GM18907 (cell line): ENCODE results near the gene ARL8B.
A peak's percentile ranks its signal among the peaks of the same experiment; 100 is the strongest.
"Not testable (repeated sequence)": the region's sequence is repeated elsewhere in the genome, so short reads cannot be mapped to it uniquely, and the experiment has no call there.

Source experiments
- ATAC-seq: cut with Tn5 transposase; IDR thresholded peaks from one replicate; pipeline ENCODE4 v1.9.1; 2021; ENCODE audit warnings: mild to moderate bottlenecking, moderate library complexity; ENCODE audit not compliant: unreplicated experiment

ARL8B gene

DNA sequence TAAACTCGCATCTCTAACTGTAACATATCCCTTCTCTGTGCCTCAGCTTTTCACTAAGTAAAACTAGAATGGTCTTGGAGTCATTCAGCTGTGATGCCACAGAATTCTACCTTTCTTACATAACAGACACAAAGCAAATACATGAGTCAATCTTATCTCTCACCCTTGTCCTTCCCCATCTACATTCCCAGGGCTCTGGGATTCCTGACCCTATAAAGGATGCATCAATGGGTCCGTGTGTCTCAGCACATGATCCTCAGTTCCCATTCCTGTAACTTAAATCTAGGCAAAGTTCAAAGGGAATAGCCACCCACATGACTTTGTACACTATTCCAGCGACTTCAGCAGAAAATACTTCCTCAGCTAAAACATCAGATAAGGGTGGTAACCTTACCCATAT, 11.8 kb upstream of the ARL8B start:
- ATAC-seq: no peak

DNA sequence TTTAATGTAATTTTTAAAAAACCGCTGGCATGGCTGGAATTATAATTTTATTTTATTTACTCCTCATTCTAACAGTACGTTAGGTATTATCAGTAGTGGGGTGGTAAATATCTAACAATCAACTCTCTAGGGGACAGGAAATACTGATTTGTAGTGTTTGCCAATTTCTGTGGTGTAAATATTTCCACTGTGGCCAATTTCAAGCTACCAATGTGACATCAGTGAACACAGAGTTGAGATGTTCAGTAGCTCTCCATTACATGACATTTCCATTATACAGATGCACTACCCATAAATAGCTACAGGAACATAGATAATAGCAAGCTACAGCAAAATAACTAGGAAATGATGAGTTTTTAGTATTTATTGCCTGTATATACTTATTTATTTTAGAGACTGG, 10.0 kb upstream of the ARL8B start:
- ATAC-seq: no peak

DNA sequence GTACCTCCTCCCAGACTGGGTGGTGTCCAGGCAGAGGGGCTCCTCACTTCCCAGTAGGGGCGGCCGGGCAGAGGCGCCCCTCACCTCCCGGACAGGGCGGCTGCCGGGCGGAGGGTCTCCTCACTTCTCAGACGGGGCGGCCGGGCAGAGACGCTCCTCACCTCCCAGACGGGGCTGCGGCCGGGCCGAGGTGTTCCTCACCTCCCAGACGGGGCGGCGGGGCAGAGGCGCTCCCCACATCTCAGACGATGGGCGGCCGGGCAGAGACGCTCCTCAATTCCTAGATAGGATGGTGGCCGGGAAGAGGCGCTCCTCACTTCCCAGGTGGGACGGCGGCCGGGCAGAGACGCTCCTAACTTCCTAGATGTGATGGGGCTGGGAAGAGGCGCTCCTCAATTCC, 8.4 kb upstream of the ARL8B start:
- ATAC-seq: not testable (repeated sequence)

DNA sequence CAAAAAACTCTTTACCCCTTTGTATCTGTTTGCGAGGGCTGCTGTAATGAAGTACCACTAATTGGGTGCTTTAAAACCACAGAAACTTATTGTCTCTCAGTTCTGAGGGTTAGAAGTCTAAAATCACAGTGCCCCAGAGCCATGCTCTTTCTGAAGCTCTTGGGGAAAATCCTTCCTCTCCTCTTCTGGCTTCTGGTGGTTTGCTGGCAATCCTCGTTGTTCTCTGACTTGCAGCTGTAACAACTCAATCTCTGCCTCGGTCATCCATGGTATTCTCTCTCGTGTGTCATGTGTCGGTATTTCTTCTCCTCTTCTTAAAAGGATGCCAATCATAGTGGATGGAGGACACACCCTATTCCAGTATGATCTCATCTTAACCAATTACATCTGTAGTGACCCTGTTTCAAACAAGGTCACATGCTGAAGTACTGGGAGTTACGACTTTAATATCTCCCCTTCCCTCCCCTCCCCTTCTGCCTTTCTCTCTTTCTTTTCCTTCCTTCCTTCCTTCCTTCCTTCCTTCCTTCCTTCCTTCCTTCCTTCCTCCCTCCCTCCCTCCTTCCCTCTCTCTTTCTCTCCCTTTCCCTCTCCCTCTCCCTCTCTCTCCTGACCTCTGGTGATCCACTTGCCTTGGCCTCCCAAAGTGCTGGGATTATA, 6.5 kb upstream of the ARL8B start:
- peak; percentile 54 for ATAC-seq

DNA sequence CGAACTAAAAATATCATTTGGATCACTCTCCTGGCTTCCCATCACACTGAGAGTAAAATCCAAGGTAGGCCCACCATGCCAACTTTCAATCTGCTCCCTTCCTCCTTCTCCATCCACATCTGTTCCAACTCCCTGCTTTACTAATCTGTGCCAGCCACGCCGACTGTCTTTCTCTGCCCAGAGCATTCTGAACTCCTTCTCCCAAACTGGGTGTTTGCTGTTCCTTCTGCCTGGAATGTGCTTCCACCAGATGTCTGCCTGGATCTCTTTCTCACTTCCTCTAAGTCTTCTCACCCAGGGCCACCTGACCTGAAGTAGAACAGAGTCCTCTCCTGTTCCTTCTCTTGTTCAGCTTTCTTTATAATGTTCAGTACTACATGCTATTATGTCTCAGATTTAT, 5.6 kb upstream of the ARL8B start:
- ATAC-seq: no peak

DNA sequence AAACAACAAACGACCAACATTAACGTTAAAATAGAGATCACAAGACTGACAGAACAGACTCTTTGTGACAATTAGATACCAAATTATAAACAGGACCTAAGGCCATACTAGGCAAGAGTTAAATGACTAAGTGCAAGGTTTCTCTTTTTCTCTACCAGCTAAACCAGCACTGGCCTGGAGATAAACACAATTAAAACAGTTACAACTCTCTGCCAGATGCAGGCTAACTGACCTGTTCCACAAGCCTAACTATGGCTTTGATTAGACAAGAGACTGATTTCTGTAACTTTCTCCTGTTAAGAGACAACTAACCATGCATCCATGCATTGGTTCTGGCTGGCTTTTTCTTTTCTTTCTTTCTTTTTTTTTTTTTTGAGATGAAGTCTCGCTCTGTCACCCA, 1.6 kb upstream of the ARL8B start:
- no peak for ATAC-seq

DNA sequence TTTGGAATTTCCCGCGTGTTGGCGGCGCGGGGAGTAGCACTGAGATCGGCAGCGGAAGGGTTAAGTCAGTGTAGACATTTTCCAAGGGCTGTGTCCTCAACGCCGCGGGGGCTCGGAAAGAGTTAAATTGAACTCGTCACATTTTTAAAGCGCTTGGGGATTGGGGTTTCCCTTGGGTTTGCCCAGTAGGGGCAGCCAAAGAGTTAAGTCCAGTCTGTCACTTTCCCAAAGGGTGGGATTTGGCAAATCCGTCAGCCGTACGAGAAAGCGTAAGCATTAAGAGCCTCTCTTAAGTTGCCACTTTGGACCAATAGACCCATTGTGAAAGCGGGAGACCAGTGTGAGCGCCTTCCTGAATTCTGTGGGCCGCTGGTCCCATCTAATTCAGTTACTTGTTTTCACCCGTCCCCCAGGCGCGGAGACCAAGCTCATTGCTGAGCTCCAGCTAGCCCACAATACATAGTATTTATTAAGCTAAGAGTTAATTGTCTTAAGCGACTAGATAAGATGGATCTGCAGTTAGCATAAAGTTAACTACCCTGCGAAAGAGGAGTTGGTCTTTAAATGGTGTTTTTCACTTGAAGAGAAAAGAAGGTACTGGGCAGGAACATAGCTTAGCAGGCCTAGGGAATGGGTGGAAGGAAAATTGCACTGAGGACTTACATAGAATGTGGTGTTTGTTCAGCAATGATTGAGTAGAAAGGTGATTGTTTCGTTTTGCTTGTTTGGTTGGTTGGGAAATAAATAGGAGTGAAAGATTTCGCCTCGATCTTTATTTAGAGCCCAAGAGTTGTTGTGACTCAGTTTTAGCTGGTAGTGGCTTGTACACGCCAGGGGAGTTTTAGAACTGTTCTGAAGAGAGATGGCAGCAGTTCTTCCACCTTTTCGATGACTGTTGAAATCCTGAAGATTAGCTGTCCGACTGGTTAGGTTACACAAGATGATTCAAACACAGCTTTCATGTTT, 932 bp downstream of the ARL8B start:
- peak; percentile 8 for ATAC-seq

DNA sequence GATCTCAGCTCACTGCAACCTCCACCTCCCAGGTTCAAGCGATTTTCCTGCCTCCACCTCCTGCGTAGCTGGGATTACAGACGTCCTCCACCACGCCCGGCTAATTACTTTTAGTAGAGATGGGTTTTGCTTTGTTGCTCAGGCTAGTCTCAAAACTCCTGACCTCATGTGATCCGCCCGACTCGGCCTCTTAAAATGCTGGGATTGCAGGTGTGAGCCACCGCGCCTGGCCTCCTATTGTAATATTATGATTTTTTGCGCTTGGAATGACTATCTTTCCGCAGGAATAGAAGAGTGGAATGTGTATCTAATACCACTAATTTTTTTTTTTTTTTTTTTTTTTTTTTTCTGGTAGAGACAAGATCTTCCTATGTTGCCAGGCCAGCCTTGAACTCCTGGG, 1.8 kb downstream of the ARL8B start:
- ATAC-seq: no peak

DNA sequence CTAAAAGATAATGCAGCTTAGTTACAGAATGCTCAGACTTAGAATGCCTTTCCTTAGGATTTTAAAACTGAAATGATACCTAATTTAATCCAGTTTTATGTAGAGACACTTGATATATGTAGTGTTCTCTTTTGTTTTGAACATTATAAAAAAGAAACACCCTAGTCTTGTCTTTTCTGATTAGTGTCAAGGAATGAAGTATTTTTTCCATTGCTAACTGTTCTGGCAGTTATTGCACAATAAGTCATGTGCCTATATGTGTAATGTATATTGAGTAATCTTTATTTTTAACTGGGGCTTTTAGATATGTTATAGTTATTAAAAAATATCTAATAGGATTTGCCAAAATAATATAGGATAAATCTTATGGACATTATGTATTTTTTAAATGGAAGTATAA, 4.5 kb downstream of the ARL8B start:
- no peak for ATAC-seq

DNA sequence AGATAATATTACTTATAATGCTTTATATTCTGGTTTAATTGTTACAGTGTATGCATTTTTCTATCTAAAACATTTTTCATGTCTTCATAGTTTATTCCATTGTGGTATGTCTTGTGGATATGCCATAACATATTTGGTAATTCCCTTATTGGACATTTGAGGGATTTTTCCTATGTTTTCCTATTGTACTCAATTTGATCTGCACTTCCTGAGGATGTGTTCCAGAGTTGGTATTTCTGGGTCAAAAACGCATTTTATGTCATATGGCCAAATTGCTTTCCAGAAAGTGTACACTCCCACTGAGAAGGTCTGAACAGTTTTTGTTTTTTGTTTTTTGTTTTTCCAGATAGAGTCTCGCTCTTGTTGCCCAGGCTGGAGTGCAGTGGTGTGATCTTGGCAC, 6.8 kb downstream of the ARL8B start:
- ATAC-seq: no peak

DNA sequence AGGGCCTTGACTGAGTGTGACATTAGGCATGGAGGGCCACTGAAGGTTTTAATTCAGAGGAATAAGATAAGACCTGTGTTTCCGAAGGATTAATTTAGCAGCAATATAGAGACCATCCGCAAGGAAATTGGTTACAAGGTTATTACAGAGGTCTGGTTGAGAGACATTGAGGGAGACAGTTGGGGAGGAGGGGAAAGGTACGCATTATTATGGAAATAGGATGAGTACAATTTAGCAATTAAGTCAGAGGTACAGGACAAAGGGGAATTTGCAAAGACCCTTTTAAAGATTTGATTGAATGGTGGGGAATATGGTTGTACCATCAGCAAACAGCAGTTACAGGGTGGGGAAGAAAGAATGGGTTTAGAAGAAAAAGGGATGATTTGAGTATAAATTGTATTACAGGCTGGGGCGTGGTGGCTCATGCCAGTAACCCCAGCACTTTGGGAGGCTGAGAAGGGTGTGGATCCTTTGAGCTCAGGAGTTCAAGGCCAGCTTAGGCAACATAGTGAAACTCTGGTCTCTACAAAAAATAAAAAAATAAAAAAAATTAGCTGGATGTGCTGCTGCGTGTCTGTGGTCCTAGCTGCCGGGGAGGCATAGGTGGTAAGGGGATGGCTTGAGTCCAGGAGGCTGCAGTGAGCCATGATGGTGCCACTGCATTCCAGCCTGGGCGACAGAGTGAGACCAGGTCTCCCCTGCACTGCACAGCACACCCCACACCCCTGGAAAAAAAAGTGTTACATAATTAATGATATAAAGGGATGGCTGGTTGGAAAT, 11.3 kb downstream of the ARL8B start:
- no peak for ATAC-seq

DNA sequence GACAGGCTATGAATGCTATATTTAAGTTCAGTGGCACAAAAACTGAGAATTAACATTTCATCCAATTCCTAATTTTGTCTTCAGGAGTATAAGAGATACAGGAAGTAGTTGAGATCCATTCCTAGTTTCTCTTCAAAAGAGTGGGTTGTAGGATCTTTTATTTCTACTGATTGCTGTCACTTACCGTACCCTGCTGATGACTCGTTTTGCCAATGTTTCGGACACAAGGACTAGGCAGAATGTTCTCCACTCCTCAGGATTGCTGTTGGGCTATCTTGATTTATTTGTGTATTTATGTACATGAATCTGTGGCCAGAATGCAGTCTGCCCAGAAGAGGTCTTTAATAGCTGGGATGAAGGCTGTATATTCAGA, 11.9 kb downstream of the ARL8B start:
- ATAC-seq: no peak

DNA sequence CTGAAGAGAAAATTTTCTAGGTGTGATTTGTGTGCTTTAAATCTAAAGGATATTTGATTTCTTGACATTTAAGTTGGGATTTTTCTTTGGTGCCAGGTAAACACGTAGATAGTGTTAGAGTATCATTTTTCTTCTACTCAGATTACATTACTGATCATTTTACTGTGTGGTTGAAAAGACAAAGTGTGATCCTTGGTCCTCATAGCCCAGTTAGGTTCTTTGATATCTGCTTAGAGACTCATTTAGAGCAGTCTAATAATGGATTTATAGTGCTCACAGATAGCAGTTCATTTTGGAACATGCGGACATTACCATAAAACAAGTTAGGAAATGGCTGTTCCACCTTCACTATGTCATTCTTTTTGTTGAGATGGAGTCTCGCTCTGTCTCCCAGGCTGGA, 12.4 kb downstream of the ARL8B start:
- ATAC-seq: no peak

DNA sequence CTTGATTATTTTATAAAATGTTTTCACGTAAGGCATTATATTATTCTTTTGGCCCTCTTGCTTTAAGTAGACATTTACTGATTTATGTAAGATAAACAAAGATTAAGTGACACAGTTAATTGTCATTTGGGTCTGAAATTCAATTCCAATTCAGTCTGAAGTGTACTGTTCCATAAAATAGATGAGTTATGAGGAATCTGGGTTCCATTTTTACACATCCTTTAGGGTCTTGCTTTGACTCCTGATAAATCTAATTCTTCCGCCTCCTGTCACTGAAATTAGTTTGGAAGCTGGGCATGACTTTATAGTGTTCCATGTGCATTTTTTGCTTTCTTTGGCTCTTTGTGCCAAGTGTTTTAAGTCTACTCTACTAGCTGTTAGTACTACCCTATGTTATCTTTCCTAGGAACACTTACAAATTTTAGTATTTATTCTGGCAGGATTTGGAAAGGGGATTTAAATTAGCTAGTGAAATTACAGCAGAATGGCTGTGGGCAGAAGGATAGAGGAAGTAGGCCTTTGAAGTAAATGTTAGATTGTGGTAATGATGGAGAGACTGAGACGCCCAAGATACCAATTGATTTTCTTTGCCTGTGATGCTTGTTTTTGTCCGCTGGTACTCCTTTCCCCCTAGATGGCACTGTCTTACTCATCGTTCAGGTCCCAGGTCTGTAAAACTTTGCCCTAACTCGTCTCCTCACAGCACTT, 14.3 kb downstream of the ARL8B start:
- peak; percentile 72 for ATAC-seq

DNA sequence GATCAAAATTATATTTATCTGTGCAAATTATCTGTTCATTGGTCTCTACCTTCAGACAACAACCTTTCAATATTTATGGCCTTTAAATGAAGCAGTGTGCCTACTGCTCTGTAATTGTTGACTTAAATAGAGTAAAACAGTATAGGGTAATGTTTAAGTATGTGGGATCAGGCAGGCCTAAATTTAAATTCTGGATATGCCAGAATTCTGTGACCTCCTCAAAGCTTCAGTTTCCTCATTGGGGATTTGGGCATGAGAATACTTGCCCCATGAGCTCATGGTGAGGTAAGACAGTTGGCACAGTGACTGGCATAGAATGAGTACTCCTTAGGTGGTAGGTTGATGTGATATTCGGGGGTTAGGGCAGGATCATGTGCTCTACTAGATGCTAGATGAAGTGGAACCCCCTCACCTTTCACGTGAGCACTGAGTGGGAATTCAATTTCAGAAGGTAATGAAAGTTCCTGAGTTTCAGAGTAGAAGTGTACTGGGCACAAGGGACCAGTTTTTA, 14.9 kb downstream of the ARL8B start:
- ATAC-seq: peak; percentile 38

DNA sequence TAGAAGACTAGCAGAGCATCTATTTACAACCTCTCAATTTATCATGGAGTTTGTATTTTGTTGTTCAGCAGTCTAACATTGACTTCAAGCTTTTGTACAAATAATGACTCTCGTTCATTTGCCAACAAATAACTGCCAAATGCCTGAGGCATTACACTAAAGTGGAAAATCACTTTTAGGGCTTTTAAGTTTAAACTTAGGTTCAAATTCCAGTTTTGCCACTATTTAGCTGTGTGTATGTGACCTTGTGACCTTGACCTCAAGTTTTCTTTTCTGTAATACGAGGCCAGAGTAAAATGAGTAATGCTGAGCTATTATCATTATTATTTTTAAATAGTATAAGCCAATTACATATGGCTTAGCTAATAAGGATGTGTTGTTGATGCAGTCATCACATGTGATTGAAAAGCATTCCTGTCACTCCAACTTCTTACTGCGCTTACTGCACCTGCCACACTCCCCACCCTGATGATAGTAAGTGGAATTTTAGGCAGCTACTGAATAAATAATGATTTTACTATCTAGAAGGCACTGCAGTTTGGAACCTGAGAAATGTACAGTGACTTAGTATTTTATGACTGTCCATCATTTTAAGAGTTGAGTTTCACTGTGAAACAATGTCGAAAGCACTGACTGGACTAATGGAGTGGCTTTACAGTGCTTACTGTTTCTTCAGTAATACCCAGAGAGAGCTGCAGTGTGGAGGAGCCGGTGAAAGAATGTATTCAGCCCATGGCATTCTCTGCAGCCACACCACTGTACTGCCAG, 16.3 kb downstream of the ARL8B start:
- ATAC-seq: no peak

DNA sequence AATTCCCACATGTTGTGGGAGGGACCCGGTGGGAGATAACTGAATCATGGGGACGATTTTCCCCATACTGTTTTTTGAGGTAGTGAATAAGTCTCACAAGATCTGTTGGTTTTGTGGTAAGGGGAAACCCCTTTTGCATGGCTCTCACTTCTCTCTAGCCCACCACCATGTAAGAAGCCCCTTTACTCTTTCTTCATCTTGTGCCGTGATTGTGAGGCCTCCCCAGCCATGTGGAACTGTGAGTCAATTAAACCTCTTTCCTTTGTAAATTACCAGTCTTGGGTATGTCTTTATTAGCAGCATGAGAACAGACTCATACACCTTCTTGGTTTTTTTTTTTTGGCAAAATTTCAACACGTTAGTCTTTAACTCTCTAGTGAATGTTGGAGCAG, 18.1 kb downstream of the ARL8B start:
- ATAC-seq: peak; percentile 67

DNA sequence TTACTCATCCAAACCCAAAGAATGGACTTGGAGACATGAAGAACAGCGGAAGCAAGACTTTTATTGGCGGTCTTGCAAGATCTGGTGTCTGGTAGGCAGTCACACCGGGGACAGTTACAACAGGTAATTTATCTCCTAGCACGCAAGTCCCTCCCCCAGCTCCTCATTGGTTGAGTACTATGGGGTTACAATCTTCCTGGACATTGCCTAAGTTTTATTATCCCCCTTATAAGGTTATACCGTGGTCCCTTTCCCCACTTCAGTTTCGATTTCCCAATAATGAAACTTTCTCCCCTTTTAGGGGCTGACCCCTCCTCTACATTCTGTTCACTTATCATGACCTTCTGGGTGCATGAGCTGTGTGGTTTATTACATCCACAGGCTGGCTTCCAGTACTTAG, 18.7 kb downstream of the ARL8B start:
- ATAC-seq: no peak

DNA sequence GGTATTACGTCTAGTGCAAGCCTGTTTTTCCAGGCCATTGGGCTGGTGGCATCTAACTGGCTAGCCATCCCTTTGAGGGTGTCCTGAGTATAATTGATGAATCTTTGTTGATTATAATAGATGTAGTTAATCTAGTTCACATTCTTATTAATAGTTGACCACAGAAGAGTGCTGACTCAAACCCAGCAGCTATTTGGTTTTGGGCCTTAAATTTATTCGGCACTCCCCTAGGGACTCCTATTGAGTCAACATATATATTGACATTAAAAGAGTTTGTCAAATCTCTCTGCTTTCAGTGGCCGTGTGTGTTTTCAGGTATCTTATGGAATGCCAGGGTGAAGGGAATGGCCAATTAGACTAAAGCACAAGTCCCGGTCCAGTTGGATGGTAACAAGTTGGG, 19.7 kb downstream of the ARL8B start:
- no peak for ATAC-seq

DNA sequence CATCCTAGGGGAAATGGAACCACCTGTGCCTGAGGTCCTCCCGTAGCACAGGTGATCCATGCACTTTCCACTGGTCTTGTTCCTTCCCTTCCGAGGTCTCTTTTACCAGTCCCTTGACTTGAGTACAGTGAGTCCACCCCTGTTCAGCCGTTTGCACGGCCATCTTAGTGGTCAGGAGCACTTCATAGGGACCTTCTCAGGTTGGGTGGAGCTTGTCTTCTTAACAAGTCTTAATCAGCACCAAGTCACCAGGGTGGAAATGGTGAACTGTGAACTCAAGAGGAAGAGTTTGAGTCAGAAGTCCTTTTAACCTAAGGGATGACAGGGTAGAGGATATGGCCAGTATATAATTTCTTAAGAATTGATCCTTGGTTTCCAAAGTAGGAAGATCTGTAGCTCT, 21.4 kb downstream of the ARL8B start:
- no peak for ATAC-seq
